Heart left ventricle (tissue), 13 donors: ENCODE results near the gene CPN1.

Source experiments
- POLR2A ChIP-seq, 2 donors: fragments of 450-650 bp; IDR thresholded peaks; one replicate each; pipeline ENCODE4 v1.6.1; 2017; ENCODE audit warnings: antibody characterized with exemption in 2 of 2, mild to moderate bottlenecking in 2 of 2, moderate library complexity in 2 of 2
- TF ChIP-seq, protein P1 (sequence below), 12 donors: fragments of 200-600 bp; sonication (generic) in 4 of 12; IDR thresholded peaks; one replicate each; pipeline versions ENCODE4 v1.5.0 to v1.8.0; 2018 to 2022; ENCODE audit warnings: antibody characterized with exemption in 12 of 12, mild to moderate bottlenecking in 5 of 12
- donor health status: ischemic (EF 13 %, LVEDD 7.1; RV severe dilation, severe dysfunction).
- donor health status: DM: no; HTN: yes; CAD: no.
- donor health status: DM: no; HTN: no; CAD: no.
- donor health status: ischemic (EF 25% LVEDD 6.9; RV normal size, moderate dysfunction).
- donor health status: ischemic (EF 25% LVEDD 5.7; RV mildly dilated, moderate dysfunction).
- donor health status: ischemic (EF 35%, LVEDD 5.7; RV mildly dilated, moderate dysfunction).
- donor health status: nonischemic (EF 11% LVEDD 7.7; RV severe dilation, severe dysfunction).
- donor health status: DM: yes; HTN: yes; CAD: no.
- donor health status: PGD.
- donor health status: ischemic (EF 29% LVEDD 5.4; RV normal size, mild dysfunction).
- donor health status: nonischemic (EF 23%, LVEDD 6.1; RV moderate dilation, normal function).

DNA sequence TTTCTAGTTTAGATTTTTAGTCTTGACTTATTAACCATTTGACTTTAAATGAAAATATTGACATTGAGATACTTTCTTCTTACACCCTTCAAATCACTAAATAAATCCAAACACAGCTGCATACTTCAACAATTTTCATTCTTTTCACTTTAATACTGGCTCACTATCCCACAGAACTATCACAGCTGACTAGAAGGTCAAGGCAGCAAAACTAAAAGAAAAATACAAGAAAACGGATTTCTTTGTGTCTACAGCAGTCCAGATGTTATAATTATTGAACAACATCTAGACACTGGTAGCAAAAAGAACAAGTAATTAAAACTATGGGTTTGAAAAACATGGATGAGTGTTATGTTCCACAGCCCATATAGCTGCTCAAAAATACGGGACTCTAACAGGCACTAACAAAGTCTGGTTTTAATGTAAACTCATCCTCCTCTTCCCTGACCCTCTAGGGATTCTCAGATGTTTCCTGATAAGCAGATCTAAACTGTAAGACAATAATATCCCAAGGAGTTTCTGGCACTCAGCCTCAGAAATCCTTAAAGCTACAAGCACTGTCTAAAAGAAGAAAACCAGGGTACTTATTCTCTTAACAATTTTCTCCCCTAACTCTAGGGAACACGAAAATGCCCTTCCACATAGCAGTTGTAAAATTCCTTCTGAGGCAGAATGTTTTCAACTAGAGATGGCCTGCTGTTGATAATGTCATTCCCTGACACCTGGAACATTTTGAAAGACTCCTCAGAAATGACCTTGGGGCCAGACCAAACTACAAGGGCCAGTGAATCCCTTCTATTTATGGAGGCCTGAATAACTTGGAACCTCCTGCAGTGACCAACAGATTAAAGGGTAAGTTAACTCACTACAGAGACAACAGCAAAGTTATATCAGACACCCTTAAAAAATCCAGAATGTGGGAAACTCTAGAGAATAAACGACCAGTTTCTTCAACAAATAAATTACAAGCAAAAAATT, 84.7 kb downstream of the CPN1 start:
- TF ChIP-seq, protein P1, sequence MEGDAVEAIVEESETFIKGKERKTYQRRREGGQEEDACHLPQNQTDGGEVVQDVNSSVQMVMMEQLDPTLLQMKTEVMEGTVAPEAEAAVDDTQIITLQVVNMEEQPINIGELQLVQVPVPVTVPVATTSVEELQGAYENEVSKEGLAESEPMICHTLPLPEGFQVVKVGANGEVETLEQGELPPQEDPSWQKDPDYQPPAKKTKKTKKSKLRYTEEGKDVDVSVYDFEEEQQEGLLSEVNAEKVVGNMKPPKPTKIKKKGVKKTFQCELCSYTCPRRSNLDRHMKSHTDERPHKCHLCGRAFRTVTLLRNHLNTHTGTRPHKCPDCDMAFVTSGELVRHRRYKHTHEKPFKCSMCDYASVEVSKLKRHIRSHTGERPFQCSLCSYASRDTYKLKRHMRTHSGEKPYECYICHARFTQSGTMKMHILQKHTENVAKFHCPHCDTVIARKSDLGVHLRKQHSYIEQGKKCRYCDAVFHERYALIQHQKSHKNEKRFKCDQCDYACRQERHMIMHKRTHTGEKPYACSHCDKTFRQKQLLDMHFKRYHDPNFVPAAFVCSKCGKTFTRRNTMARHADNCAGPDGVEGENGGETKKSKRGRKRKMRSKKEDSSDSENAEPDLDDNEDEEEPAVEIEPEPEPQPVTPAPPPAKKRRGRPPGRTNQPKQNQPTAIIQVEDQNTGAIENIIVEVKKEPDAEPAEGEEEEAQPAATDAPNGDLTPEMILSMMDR (IDR thresholded peaks at IDR 0.05), result no peak
- no peak for TF ChIP-seq POLR2A (IDR thresholded peaks at IDR 0.05)
